IMR-90 (cell line): ENCODE results near the gene NPBWR2. TPM values are rescaled to one million over a fixed set of nuclear protein-coding genes. Genes with fewer than 3 reads are reported as not detected.

Experiments
- ATAC-seq: fragments of 200-7000 bp; cut with Tn5 transposase; 2 replicates; pipeline ENCODE4 v1.9.1; 2020; ENCODE audit warnings: low read depth, mild to moderate bottlenecking, moderate library complexity
- BruUV-seq: library from RNA; stranded (reverse); fragments of 400-500 nt; replicated peaks from 2 replicates; lab custom pipeline; 2021; lab: Mats Ljungman, UMichigan
- CTCF ChIA-PET: fragments of 300-600 bp; formaldehyde crosslinking; extraction: SDS; loops from one replicate; lab custom pipeline; 2021; ENCODE audit warnings: antibody characterized with exemption; lab: Yijun Ruan, JAX
- POLR2A ChIA-PET: fragments of 300-600 bp; sonication (Branson Sonifier 250); formaldehyde crosslinking; loops from one replicate; lab custom pipeline; 2022; ENCODE audit warnings: antibody characterized with exemption; ENCODE audit not compliant: unreplicated experiment; lab: Charles Lee
- DNase-seq: peaks from one replicate; pipeline ENCODE4 v3.0.0; 2013
- H2AFZ ChIP-seq: replicated peaks from 2 replicates; pipeline ENCODE3; 2013; ENCODE audit warnings: low read length, mild to moderate bottlenecking; ENCODE audit not compliant: poor library complexity
- H2AK5ac ChIP-seq: 2 replicates; pipeline ENCODE4 v1.6.1; 2013; ENCODE audit warnings: low read depth, low read length, inconsistent platforms
- H2AK9ac ChIP-seq: replicated peaks from 2 replicates; pipeline ENCODE3; 2013; ENCODE audit warnings: mild to moderate bottlenecking, low read depth, low read length, moderate library complexity; ENCODE audit not compliant: poor library complexity
- H2BK120ac ChIP-seq: 2 replicates; pipeline ENCODE4 v1.6.1; 2013; ENCODE audit warnings: low read depth, low read length, inconsistent platforms
- H2BK15ac ChIP-seq: 3 replicates; pipeline ENCODE4 v1.6.1; 2013; ENCODE audit warnings: low read depth, low read length, inconsistent platforms
- H2BK20ac ChIP-seq: 2 replicates; pipeline ENCODE4 v1.6.1; 2013; ENCODE audit warnings: low read depth, mild to moderate bottlenecking, inconsistent platforms, low read length, moderate library complexity
- H2BK5ac ChIP-seq: 2 replicates; pipeline ENCODE4 v1.6.1; 2013; ENCODE audit warnings: mild to moderate bottlenecking, low read depth, low read length, inconsistent platforms; ENCODE audit not compliant: poor library complexity, severe bottlenecking
- H3K14ac ChIP-seq: replicated peaks from 2 replicates; pipeline ENCODE4 v1.6.1; 2013; ENCODE audit warnings: low read depth, low read length, inconsistent platforms
- H3K18ac ChIP-seq: 2 replicates; pipeline ENCODE4 v1.6.1; 2013; ENCODE audit warnings: low read depth, low read length, control low read depth
- H3K23ac ChIP-seq: 2 replicates; pipeline ENCODE4 v1.6.1; 2013; ENCODE audit warnings: low read depth, low read length, inconsistent platforms
- H3K27ac ChIP-seq: 2 replicates; pipeline ENCODE4 v1.5.1; 2013; ENCODE audit warnings: mild to moderate bottlenecking, control low read depth, low read length; ENCODE audit not compliant: insufficient read depth
- H3K27me3 ChIP-seq: 2 replicates; pipeline ENCODE4 v1.6.1; 2013; ENCODE audit warnings: low read length; ENCODE audit not compliant: control insufficient read depth, insufficient read depth
- H3K36me3 ChIP-seq: 2 replicates; pipeline ENCODE4 v1.6.1; 2013; ENCODE audit warnings: low read length, mixed read lengths; ENCODE audit not compliant: control insufficient read depth, insufficient read depth
- H3K4ac ChIP-seq: 2 replicates; pipeline ENCODE4 v1.6.1; 2013; ENCODE audit warnings: low read depth, low read length, inconsistent platforms
- H3K4me1 ChIP-seq: 2 replicates; pipeline ENCODE4 v1.6.1; 2013; ENCODE audit warnings: low read length, mixed read lengths; ENCODE audit not compliant: control insufficient read depth, insufficient read depth
- H3K4me2 ChIP-seq: 2 replicates; pipeline ENCODE4 v1.6.1; 2013; ENCODE audit warnings: low read depth, mild to moderate bottlenecking, control low read depth, low read length, moderate library complexity
- H3K4me3 ChIP-seq: 2 replicates; pipeline ENCODE4 v1.5.1; 2013; ENCODE audit warnings: low read depth, mild to moderate bottlenecking, control low read depth, low read length, moderate library complexity; ENCODE audit not compliant: insufficient read depth
- H3K56ac ChIP-seq: 2 replicates; pipeline ENCODE4 v1.6.1; 2013; ENCODE audit warnings: low read length, inconsistent platforms; ENCODE audit not compliant: insufficient read depth; ENCODE audit errors: extremely low read depth
- H3K79me1 ChIP-seq, 2 experiments: 2 replicates each; pipeline ENCODE4 v1.6.1; 2013; ENCODE audit warnings: low read length in 2 of 2, inconsistent platforms in 1 of 2, low read depth in 1 of 2
- H3K9ac ChIP-seq: 2 replicates; pipeline ENCODE4 v1.6.1; 2013; ENCODE audit warnings: low read depth, low read length, control low read depth
- H3K9me1 ChIP-seq: 2 replicates; pipeline ENCODE4 v1.6.1; 2013; ENCODE audit warnings: low read length, inconsistent platforms; ENCODE audit not compliant: insufficient read depth
- H3K9me3 ChIP-seq: 2 replicates; pipeline ENCODE4 v1.6.1; 2013; ENCODE audit warnings: low read length; ENCODE audit not compliant: control insufficient read depth, insufficient read depth
- H4K20me1 ChIP-seq: 2 replicates; pipeline ENCODE4 v1.6.1; 2013; ENCODE audit warnings: low read length, inconsistent platforms; ENCODE audit not compliant: insufficient read depth
- H4K5ac ChIP-seq: 2 replicates; pipeline ENCODE4 v1.6.1; 2013; ENCODE audit warnings: mild to moderate bottlenecking, low read depth, low read length, control low read depth
- H4K8ac ChIP-seq, 2 experiments: 2 replicates each; pipeline ENCODE4 v1.6.1; 2013; ENCODE audit warnings: low read depth in 2 of 2, low read length in 2 of 2, control low read depth in 1 of 2, inconsistent platforms in 1 of 2
- H4K91ac ChIP-seq: 2 replicates; pipeline ENCODE4 v1.6.1; 2013; ENCODE audit warnings: low read depth, low read length, inconsistent platforms; ENCODE audit not compliant: insufficient read depth
- BHLHE40 ChIP-seq: fragments of 150-350 bp; IDR thresholded peaks from 2 replicates; pipeline ENCODE4 v1.6.1; 2016; ENCODE audit warnings: mild to moderate bottlenecking, low read depth, low read length
- CEBPB ChIP-seq: IDR thresholded peaks from 2 replicates; pipeline ENCODE4 v1.6.1; 2012; ENCODE audit warnings: low read depth, low read length, improper control_type of control experiment
- CHD1 ChIP-seq: IDR thresholded peaks from 2 replicates; pipeline ENCODE4 v1.6.1; 2012; ENCODE audit warnings: low read depth, low read length, improper control_type of control experiment
- ELK1 ChIP-seq: fragments of 150-350 bp; IDR thresholded peaks from 2 replicates; pipeline ENCODE4 v1.6.1; 2016; ENCODE audit warnings: low read depth, mild to moderate bottlenecking, low read length, moderate library complexity, borderline replicate concordance
- MAFK ChIP-seq: IDR thresholded peaks from 2 replicates; pipeline ENCODE4 v1.6.1; 2012; ENCODE audit warnings: low read depth, low read length, improper control_type of control experiment
- MAZ ChIP-seq: IDR thresholded peaks from 2 replicates; pipeline ENCODE4 v1.6.1; 2012; ENCODE audit warnings: low read depth, mild to moderate bottlenecking, low read length, improper control_type of control experiment, moderate library complexity, borderline replicate concordance
- POLR2A ChIP-seq: IDR thresholded peaks from 2 replicates; pipeline ENCODE4 v1.6.1; 2012; ENCODE audit warnings: mild to moderate bottlenecking, low read depth, low read length
- RCOR1 ChIP-seq: IDR thresholded peaks from 2 replicates; pipeline ENCODE4 v1.6.1; 2012; ENCODE audit warnings: mild to moderate bottlenecking, low read length, improper control_type of control experiment; ENCODE audit not compliant: insufficient replicate concordance
- RFX5 ChIP-seq: IDR thresholded peaks from 2 replicates; pipeline ENCODE4 v1.8.0; 2012; ENCODE audit warnings: low read depth, mild to moderate bottlenecking, low read length, moderate library complexity
- SMC3 ChIP-seq: fragments of 150-350 bp; IDR thresholded peaks from 2 replicates; pipeline ENCODE4 v1.6.1; 2016; ENCODE audit warnings: low read depth, mild to moderate bottlenecking, antibody characterized with exemption, low read length, moderate library complexity
- WGBS, 2 experiments: methylation state at CpG; one replicate each; pipeline versions ENCODE4 v1.1.5 to v1.1.7; 2013; ENCODE audit warnings: missing lambda C conversion rate in 2 of 2; ENCODE audit not compliant: insufficient read length in 1 of 2; ENCODE audit errors: extremely low coverage in 2 of 2; 5-methylcytosine and 5-hydroxymethylcytosine counted together
- dilution Hi-C: fragments of 300-500 bp; cut with HindIII; formaldehyde crosslinking; loops from one replicate; pipeline ENCODE4 v1.14.3; 2018; ENCODE audit warnings: low sequenced_read_pairs; ENCODE audit not compliant: unreplicated experiment
- in situ Hi-C: fragments of 300-500 bp; cut with MboI; formaldehyde crosslinking; loops from 3 replicates; pipeline ENCODE4 v1.14.3; 2019; ENCODE audit warnings: low sequenced_read_pairs, inconsistent platforms, mixed read lengths
- intact Hi-C: fragments of 100-400 bp; cut with micrococcal nuclease; formaldehyde crosslinking; loops from 2 replicates; pipeline ENCODE4 v1.10.0; 2022
- polyA plus RNA-seq, 3 experiments: library from polyadenylated mRNA; depleted of rRNA; stranded (reverse); fragments of >200 nt; gene quantifications; 2 replicates each; pipeline ENCODE4 v1.2.3, GENCODE V29; 2012; ENCODE audit warnings: low replicate concordance in 1 of 3
- total RNA-seq: library from RNA; depleted of rRNA; stranded (reverse); fragments of >200 nt; gene quantifications from 2 replicates; pipeline ENCODE4 v1.2.3, GENCODE V29; 2012
- TF ChIP-seq, protein P1 (sequence below): fragments of 150-350 bp; IDR thresholded peaks from 2 replicates; pipeline ENCODE4 v1.6.1; 2017; ENCODE audit warnings: mild to moderate bottlenecking, antibody characterized with exemption, low read length, low read depth

The NPBWR2 gene
- total and polyA plus RNA-seq, 2 of the 4 experiments (the other 2 are of a cell fraction), result not detected

GRCh38 chr20:64154590-64155257 is 47.4 kb upstream of the NPBWR2 start:
- DNase-seq, result no peak
- WGBS, 2 experiments, result 41% methylated on average over 3 of the region's 9 CpGs; no CpG with 5 or more reads in 1 of the 2 experiments
- intact Hi-C loops, result no loop called here
- Histone ChIP-seq H3K4me2 (no peak overlapping the region), H2AK5ac (no peak overlapping the region), H3K9me1 (peaks cover 3% of the 10 kb centered on the region; the same call in 1 of the 2 replicates), H4K91ac (no peak overlapping the region), H2BK120ac (no peak overlapping the region), H3K4me1 (no peaks in the 10 kb centered on the region), H2AK9ac (no peak overlapping the region), H3K23ac (no peak overlapping the region), H4K20me1 (no peaks in the 10 kb centered on the region; the same call in 1 of the 2 replicates), H3K79me1 (no peaks in the 10 kb centered on the region), H3K14ac (no peak overlapping the region), H3K56ac (no peak overlapping the region), H4K8ac (no peak overlapping the region), H3K9ac (no peak overlapping the region), H3K27ac (no peak overlapping the region), H2BK15ac (no peak overlapping the region), H3K4ac (no peak overlapping the region), H4K5ac (no peak overlapping the region), H3K27me3 (peaks cover 19% of the 10 kb centered on the region), H3K4me3 (no peak overlapping the region), H2AFZ (no peak overlapping the region), H2BK5ac (no peak overlapping the region), H3K18ac (no peak overlapping the region), H2BK20ac (no peak overlapping the region), H3K9me3 (no peaks in the 10 kb centered on the region), H3K36me3 (no peaks in the 10 kb centered on the region)
- in situ Hi-C loops, result no loop called here
- no peak for ATAC-seq
- no peak for TF ChIP-seq RCOR1
- TF ChIP-seq, protein P1, sequence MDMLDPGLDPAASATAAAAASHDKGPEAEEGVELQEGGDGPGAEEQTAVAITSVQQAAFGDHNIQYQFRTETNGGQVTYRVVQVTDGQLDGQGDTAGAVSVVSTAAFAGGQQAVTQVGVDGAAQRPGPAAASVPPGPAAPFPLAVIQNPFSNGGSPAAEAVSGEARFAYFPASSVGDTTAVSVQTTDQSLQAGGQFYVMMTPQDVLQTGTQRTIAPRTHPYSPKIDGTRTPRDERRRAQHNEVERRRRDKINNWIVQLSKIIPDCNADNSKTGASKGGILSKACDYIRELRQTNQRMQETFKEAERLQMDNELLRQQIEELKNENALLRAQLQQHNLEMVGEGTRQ, result no peak
- TF ChIP-seq RFX5, result no peak
- TF ChIP-seq BHLHE40, result no peak
- no peak for TF ChIP-seq CEBPB
- no peak for TF ChIP-seq MAFK
- TF ChIP-seq ELK1, result no peak
- TF ChIP-seq CHD1, result no peak
- no peak for TF ChIP-seq MAZ
- no peak for TF ChIP-seq SMC3
- TF ChIP-seq POLR2A, result no peak
- ChIA-PET CTCF (no interaction called here), POLR2A (no interaction called here)
- dilution Hi-C loops, result no loop called here
- BruUV-seq, result no TSS peak
